Sigmoid colon (tissue), 4 donors: ENCODE data around the gene DNAJC5.

Experiments used
- POLR2A ChIP-seq, 2 donors: fragments of 450-650 bp; IDR thresholded peaks; one replicate each; pipeline ENCODE4 v1.6.1; 2016; ENCODE audit warnings: antibody characterized with exemption in 2 of 2, mild to moderate bottlenecking in 2 of 2, moderate library complexity in 2 of 2
- POLR2AphosphoS5 ChIP-seq, 4 donors: sonication (generic); formaldehyde crosslinking; IDR thresholded peaks; one replicate each; pipeline ENCODE4 v1.6.1; 2017; ENCODE audit warnings: antibody characterized with exemption in 4 of 4
- TF ChIP-seq, protein P1 (sequence below), 4 experiments: fragments of 450-650 bp in 3 of 4; fragments of 200-600 bp in 1 of 4; IDR thresholded peaks; one replicate each; pipeline ENCODE4 v1.5.1; 2016 to 2019; ENCODE audit warnings: antibody characterized with exemption in 4 of 4, mild to moderate bottlenecking in 3 of 4, moderate library complexity in 2 of 4

DNA sequence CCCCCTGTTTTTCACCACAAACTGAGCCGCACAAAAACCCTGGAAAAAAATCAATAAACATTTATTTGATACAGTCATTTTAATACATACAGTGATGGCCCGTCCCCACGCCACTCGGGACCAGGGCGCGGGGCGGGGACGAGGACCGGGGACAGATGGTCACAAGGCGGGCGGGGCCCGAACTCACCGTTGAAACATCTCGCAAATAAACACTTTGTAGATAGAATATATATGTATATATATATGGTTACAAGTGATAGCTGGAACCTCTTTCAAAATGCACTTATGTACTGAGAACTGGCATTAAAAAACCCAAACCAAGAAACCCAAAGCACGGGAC lies 61.7 kb downstream of the DNAJC5 start:
- TF ChIP-seq, protein P1, sequence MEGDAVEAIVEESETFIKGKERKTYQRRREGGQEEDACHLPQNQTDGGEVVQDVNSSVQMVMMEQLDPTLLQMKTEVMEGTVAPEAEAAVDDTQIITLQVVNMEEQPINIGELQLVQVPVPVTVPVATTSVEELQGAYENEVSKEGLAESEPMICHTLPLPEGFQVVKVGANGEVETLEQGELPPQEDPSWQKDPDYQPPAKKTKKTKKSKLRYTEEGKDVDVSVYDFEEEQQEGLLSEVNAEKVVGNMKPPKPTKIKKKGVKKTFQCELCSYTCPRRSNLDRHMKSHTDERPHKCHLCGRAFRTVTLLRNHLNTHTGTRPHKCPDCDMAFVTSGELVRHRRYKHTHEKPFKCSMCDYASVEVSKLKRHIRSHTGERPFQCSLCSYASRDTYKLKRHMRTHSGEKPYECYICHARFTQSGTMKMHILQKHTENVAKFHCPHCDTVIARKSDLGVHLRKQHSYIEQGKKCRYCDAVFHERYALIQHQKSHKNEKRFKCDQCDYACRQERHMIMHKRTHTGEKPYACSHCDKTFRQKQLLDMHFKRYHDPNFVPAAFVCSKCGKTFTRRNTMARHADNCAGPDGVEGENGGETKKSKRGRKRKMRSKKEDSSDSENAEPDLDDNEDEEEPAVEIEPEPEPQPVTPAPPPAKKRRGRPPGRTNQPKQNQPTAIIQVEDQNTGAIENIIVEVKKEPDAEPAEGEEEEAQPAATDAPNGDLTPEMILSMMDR (IDR thresholded peaks at IDR 0.05) = no peak
- no peak for TF ChIP-seq POLR2AphosphoS5 (IDR thresholded peaks at IDR 0.05)
- TF ChIP-seq POLR2A (IDR thresholded peaks at IDR 0.05) = no peak
